WERI-Rb-1 (cell line): ENCODE results near the gene DIAPH2.
"Not testable (repeated sequence)": the region's sequence is repeated elsewhere in the genome, so short reads cannot be mapped to it uniquely, and the experiment has no call there.

Source experiments
- DNase-seq: peaks from one replicate; pipeline ENCODE4 v3.0.0-alpha.2; 2020
- H3K27ac ChIP-seq: fragments of 250-450 bp; sonication (Bioruptor Pico); 2 replicates; pipeline ENCODE4 v1.5.1; 2020; ENCODE audit warnings: mild to moderate bottlenecking, moderate library complexity
- H3K27me3 ChIP-seq: fragments of 250-450 bp; sonication (Bioruptor Pico); 2 replicates; pipeline ENCODE4 v1.5.1; 2021; ENCODE audit warnings: mild to moderate bottlenecking, low read depth, moderate library complexity; ENCODE audit not compliant: insufficient read depth, severe bottlenecking
- H3K36me3 ChIP-seq: fragments of 250-450 bp; sonication (Bioruptor Pico); 2 replicates; pipeline ENCODE4 v1.5.1; 2020; ENCODE audit warnings: mild to moderate bottlenecking, moderate library complexity
- H3K4me3 ChIP-seq: 2 replicates; pipeline ENCODE4 v1.5.1; 2011; ENCODE audit warnings: low read depth, mild to moderate bottlenecking, control low read depth, low read length
- H3K9me3 ChIP-seq: fragments of 250-450 bp; sonication (Bioruptor Pico); 2 replicates; pipeline ENCODE4 v1.5.1; 2021; ENCODE audit warnings: mild to moderate bottlenecking, moderate library complexity; ENCODE audit not compliant: severe bottlenecking
- CTCF ChIP-seq: IDR thresholded peaks from 2 replicates; pipeline ENCODE4 v1.5.1; 2011; ENCODE audit warnings: low read depth, mild to moderate bottlenecking, control low read depth, inconsistent platforms, low read length

The DIAPH2 gene

GRCh38 chrX:96705905-96706304 is 21.3 kb downstream of the DIAPH2 start:
- no peak overlapping the region for H3K4me3 ChIP-seq
- no peaks in the 10 kb centered on the region for H3K36me3 ChIP-seq
- no peak for TF ChIP-seq CTCF
- no peak overlapping the region for H3K27ac ChIP-seq
- DNase-seq: no peak
- H3K9me3 ChIP-seq: no peaks in the 10 kb centered on the region
- H3K27me3 ChIP-seq: peaks cover 3% of the 10 kb centered on the region

GRCh38 chrX:96707804-96708203 is 23.2 kb downstream of the DIAPH2 start:
- H3K27me3 ChIP-seq: no peaks in the 10 kb centered on the region
- no peak for TF ChIP-seq CTCF
- no peak for DNase-seq

GRCh38 chrX:96710031-96710430 is 25.4 kb downstream of the DIAPH2 start:
- Histone ChIP-seq H3K36me3 (no peaks in the 10 kb centered on the region), H3K27me3 (no peaks in the 10 kb centered on the region), H3K9me3 (no peaks in the 10 kb centered on the region), H3K27ac (no peak overlapping the region), H3K4me3 (no peak overlapping the region)
- DNase-seq: no peak
- TF ChIP-seq CTCF: no peak

More at GRCh38 chrX:96707804-96708203, 23.2 kb downstream of the DIAPH2 start:
- Histone ChIP-seq H3K36me3 (no peaks in the 10 kb centered on the region), H3K4me3 (no peak overlapping the region), H3K27ac (no peak overlapping the region), H3K9me3 (no peaks in the 10 kb centered on the region)

GRCh38 chrX:96713303-96713702 is 28.7 kb downstream of the DIAPH2 start:
- no peaks in the 10 kb centered on the region for H3K27me3 ChIP-seq

GRCh38 chrX:96714393-96714792 is 29.8 kb downstream of the DIAPH2 start:
- H3K27ac ChIP-seq: not testable (repeated sequence)

More at GRCh38 chrX:96713303-96713702, 28.7 kb downstream of the DIAPH2 start:
- Histone ChIP-seq H3K36me3 (no peaks in the 10 kb centered on the region), H3K9me3 (no peaks in the 10 kb centered on the region), H3K4me3 (no peak overlapping the region), H3K27ac (no peak overlapping the region)
- DNase-seq: no peak
- no peak for TF ChIP-seq CTCF

GRCh38 chrX:96715481-96715880 is 30.8 kb downstream of the DIAPH2 start:
- no peaks in the 10 kb centered on the region for H3K9me3 ChIP-seq
- H3K4me3 ChIP-seq: no peak overlapping the region
- H3K27ac ChIP-seq: no peak overlapping the region
- H3K27me3 ChIP-seq: no peaks in the 10 kb centered on the region
- no peak for DNase-seq
- no peak for TF ChIP-seq CTCF
- no peaks in the 10 kb centered on the region for H3K36me3 ChIP-seq

More at GRCh38 chrX:96714393-96714792, 29.8 kb downstream of the DIAPH2 start:
- H3K4me3 ChIP-seq, H3K9me3 ChIP-seq, DNase-seq, H3K27me3 ChIP-seq, H3K36me3 ChIP-seq: not testable (repeated sequence)
